UCSD-AML1 (cell line): ENCODE data around the gene RARRES2.
"Not testable (repeated sequence)": the region's sequence is repeated elsewhere in the genome, so short reads cannot be mapped to it uniquely, and the experiment has no call there.

ENCODE experiments used
- DNase-seq: peaks from one replicate; lab custom pipeline; 2025; ENCODE audit not compliant: unreplicated experiment; lab: John Stamatoyannopoulos, UW

Gene RARRES2

DNA sequence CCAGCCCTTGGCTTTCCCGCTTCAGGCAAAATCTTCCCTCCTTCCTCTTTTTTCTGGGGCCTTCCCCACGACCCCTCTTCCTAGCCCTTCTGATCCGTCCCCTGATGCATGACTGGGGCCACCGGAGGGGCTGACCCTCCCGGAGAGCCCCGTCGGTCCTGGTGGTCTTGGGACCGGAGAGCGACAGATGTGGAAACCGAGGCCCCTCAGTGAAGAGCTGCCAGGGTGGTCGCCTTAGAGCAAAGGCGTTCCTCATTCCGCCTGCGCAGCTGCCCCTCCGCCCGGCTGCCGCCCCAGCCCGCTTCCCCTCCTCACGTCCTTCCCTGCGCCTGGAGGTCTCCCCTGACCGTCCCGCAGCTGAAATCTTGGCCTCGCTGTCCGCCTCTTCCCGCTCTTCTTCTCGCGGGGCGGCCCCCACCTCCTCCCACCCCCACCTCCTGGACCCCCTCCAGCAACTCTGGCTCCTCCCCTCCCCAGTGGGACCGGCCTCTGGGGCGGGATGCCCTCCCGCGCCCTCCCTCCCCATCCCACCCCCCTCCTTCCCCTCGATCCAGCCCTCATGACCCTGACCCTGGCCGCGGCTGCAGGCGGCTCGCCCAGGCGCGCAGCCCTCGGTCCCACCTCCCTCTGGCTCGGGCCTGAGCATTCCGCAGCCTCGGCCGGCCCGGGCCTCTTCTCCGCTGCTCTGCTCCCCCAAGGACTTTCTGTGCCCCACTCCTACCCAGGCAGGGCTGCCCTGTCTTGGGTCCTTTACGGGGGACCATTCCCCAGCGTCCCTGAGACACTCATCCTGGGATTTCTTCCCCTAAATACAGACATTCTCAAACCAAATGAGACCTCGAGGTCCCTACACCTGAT, at the start of gene RARRES2:
Gene RARRES2 (minus strand): TSS at position 367 of the 858 bp plus-strand sequence. CDS start 1,020 bp downstream, outside the sequence.
- DNase-seq: no peak

DNA sequence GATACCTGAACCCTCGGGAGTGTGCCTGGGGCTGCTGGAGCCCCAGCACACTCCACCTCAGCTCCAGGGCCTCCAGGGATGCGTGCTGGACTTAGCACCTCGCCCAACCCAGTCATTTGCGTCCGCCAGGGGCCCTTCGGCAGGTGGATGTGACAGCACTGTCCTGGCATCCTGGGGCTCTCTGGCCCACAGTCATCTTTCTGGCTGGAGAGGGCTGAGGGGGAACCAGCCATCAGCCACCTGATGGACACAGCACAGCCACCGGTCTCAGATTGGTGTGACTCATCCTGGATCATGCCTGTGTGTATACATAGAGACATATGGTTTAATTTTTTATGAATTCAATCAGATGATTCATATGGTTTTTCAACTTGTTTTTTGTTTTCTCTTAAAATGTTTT, 48.8 kb upstream of the RARRES2 start:
- DNase-seq: no peak

DNA sequence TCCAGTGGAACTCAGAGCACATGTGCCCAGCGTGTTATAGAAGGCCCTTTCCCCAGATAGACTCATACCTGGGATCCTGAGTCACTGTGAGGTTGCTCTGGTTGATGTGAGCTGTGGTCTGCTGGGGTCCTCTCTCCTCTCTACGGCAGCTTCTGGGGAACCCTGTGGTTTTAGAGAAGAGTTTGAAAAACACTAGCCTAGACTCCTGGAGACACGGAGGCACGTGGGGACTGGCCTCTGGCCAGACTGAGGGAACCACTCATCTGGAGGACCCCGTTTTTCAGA, 48.0 kb upstream of the RARRES2 start:
- no peak for DNase-seq

- DNase-seq: no peak
Measured at GRCh38 chr7:150388709-150389531, 47.5 kb upstream of the RARRES2 start.

- DNase-seq: no peak
Measured at GRCh38 chr7:150388306-150388705, 46.9 kb upstream of the RARRES2 start.

- not testable (repeated sequence) for DNase-seq
Measured at GRCh38 chr7:150385884-150386283, 44.5 kb upstream of the RARRES2 start.

DNA sequence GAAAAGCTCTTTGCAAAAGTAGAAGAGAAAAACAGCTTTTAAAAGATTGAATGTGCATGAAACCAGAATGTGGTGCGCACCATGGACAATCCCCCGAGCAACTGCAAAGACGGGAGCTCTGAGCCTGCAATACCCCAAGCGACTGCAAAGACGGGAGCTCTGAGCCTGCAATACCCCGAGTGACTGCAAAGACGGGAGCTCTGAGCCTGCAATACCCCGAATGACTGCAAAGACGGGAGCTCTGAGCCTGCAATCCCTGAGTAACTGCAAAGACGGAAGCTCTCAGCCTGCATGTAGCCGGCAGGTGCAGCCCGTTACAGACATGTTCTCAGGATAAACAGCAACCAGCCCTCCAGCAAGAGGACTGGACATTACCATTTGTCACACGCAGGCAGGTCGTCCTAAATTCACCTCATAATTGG, 43.9 kb upstream of the RARRES2 start:
- no peak for DNase-seq

DNA sequence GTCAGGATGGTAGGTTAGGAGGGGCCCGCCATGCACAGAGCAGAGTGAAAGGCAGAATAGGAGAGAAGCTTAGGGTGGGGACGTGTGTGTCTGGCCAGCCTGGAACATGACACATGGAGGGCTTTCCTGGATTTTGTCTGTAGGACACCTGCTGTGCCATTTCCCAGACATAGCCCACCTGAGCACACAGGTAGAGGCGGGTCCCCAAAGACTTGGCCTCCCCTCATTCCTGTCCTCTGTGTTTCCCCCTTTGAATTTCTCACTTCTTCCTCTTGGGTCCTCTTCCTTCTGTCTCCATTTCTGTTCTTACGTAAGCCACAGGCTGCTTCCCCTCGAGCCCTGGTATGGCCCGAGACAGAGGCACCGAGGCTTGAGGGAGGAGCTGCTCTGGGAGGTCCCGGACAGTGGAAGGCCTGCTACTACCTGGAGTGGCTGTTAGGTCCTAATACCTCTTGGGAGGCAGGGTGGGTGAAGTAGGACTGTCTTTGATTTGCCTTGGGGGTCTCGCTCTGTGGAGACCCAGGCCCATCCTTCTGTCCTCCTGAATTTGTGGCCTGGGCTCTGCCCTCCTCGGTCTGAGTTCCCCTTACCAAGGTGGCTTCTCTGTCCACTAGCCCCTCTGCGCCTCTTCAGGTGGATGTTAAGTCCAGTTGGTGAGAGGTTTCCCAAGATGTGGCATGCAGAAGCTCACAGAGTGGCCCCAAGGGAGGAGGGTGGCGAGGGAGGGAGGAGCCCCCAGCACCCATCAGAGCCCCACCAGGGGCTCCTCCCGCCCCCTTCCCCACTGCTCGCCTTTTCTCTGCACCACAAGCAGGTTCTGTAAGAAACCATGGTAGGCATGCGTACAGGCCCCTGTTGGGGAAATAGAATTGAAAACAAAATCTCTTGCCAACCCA, 43.2 kb upstream of the RARRES2 start:
- no peak for DNase-seq

GRCh38 chr7:150383710-150384397, 42.4 kb upstream of the RARRES2 start:
- no peak for DNase-seq

- no peak for DNase-seq
Measured at GRCh38 chr7:150382844-150383225, 41.4 kb upstream of the RARRES2 start.

DNA sequence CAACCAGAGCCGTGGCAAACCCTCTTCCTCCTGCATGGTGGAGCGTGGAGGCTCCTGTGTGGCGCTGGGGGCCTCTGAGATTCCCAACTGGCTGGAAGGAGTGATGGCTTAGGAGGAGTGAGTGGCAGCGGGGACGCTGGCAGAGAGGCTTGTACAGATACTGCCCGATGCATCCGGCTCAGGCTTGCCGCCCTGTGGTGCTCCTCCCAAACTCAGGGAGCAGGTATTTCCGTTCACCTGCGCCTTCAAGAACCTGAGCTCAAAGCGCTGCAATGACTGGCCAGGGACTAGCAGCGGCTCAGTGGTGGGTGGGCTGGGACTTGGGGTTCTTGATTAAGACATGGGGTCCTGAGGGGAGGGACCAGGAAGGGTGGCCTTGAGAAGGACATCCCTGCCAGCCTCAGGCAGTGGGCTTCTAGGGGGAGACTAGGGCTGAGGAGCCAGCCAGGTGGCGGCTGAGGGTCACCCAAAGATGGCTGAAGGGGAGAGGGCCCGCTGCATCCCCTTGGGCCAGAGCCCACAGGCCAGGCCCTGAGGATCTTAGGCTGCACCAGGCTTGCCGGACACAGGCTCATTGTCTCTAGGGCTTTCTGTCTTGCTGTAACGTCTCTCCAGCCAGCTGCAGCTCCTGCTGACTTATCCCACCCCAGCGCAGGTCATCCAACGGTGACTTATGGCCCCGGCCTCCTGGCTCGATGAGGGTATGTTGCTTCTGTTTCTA, 40.9 kb upstream of the RARRES2 start:
- no peak for DNase-seq

DNA sequence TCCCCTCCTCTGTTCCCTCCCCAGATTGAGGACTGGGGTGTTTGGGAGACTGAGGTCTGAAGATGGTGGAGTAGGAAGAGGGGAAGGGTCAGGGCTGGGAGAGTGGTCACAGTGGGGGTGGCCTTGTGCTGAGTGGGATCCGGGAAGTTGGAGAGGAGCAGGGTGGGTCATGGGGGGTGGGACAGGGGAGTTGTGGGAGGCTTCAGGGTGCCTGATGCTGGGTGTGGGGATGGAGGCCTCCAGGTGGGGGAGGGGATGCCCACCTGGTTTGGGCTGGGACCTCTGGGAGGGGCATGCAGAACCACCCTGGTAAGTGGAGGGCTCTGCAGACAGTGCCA, 40.3 kb upstream of the RARRES2 start:
- no peak for DNase-seq

DNA sequence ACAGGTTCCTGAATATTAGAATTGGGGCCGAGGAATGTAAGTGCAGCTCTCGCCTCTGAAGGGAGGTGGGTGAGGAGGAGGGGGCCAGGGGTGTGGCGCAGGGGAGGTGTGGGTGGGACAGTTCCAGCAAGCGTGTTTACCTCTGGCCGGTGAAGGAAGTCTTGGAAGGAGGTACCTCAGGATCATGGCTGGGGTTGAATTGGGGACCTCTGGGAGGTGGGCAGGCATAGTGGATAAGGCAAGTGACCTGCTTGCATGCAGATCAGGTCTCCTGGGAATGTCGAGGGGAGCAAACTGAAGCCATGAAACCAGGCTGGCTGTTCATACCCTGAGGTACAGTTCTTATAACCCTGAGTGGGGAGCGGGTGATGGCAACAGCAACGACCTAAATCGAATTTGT, 39.7 kb upstream of the RARRES2 start:
- no peak for DNase-seq

DNA sequence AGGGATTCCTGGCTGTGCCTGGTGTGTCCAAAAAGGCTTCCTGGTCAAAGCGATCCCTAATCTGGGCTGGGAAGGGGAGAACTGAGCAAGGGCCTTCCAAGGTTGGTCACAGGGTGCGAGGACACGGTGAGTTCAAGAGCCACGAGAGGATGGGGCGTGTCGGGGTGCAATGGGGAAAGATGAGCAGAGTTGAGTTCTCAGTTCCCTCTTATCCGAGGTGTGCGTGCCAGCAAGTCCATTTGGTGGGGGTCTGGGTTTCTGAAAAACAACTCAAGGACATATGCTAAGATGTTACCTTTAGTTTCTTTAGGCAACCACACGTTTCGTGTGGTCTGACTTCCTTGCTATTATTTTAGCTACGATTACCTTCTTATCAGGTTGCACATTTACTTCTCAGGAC, 39.0 kb upstream of the RARRES2 start:
- no peak for DNase-seq

DNA sequence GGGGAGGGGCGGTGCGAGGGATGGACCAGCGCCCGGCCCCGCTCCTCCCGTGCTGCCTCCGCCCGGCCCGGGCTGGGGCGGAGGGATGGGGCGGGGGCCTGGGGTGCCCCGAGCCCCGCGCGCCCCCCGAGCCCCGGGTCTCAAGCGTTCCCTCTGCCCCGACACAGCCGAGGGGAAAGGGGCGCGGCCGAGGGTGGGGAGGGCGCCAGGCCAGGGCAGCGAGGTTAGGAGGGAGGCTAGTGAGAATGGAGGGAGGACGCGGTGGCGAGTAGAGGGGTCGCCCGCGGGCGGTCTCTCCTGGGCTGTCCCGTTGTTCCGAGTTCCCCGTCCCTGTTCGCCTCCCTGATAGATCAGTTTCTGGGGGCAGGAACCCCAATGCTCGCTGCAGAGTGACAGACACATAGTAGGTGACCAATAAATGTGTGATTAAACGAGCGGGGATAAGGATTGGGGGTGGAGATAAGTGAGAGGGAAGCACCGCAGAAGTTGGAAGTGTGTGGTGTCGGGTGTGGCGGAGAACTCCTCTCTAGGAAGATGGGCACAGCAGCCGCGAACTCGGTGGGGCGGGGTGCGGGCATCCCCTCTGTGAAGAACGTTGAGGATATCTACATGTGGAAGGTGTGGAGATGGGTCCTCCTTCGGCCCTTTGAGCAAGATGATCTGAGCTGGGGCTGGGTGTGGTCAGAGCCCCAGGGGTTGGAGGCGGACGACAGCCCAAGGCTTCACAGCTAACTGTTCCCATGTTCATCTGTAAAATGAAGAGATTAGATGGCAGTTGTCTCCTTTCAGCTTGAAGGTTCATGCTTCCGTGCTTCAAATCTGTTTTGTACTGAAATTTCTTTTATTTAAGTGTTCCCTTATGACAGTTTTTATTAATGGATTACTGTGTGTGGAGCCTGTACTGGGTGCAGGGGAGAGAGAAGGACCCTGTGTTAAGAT, 38.3 kb upstream of the RARRES2 start:
- DNase-seq: no peak

- peak; percentile 89 for DNase-seq
Measured at GRCh38 chr7:150378853-150379440, 37.5 kb upstream of the RARRES2 start, which contains the start of gene ZNF775. ZNF775 (plus strand) TSS chr7:150379330; CDS start chr7:150388471, 9,141 bp downstream.

- peak; percentile 62 for DNase-seq
Measured at GRCh38 chr7:150378115-150378852, 36.9 kb upstream of the RARRES2 start.

DNA sequence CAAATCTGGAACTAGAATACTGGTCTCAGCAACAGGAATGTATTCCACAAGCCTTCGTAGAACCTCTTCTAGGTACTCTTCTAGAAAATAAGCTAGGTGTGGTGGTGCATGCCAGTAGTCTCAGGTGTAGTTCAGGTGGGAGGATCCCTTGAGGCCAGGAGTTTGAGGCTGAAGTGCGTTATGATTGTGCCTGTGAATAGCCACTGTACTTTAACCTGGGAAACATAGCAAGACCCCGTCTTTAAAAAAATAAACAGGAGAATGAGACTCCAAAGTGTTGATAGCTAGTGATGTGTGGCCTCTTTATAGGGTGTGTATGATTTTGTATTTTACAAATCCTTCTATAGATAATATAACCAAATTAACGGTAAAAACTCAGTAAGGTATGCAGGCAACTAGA, 36.2 kb upstream of the RARRES2 start:
- no peak for DNase-seq
